Mesothelial cell of epicardium (in vitro differentiated cells): ENCODE data around the gene CRELD2. TPM values are rescaled to one million over a fixed set of nuclear protein-coding genes. Genes with fewer than 3 reads are reported as not detected.

Experiments
- DNase-seq, 2 experiments: peaks; one replicate each; pipeline ENCODE4 v3.0.0; 2021; ENCODE audit warnings: low spot score in 2 of 2; ENCODE audit not compliant: unreplicated experiment in 2 of 2
- H3K27ac Mint-ChIP-seq: 2 replicates; pipeline ENCODE4 v1.8.0; 2021; ENCODE audit warnings: mixed read lengths
- H3K27me3 Mint-ChIP-seq: 2 replicates; pipeline ENCODE4 v1.8.0; 2021; ENCODE audit warnings: low read depth, mixed read lengths
- H3K36me3 Mint-ChIP-seq: 2 replicates; pipeline ENCODE4 v1.8.0; 2021; ENCODE audit warnings: mixed read lengths
- H3K4me1 Mint-ChIP-seq: 2 replicates; pipeline ENCODE4 v1.8.0; 2021; ENCODE audit warnings: mixed read lengths
- H3K4me3 Mint-ChIP-seq: 2 replicates; pipeline ENCODE4 v1.8.0; 2021; ENCODE audit warnings: mild to moderate bottlenecking, moderate library complexity, mixed read lengths
- H3K9me3 Mint-ChIP-seq: 2 replicates; pipeline ENCODE4 v1.8.0; 2021; ENCODE audit warnings: mixed read lengths
- CTCF ChIP-seq: fragments of 200-600 bp; sonication (generic); IDR thresholded peaks from one replicate; pipeline ENCODE4 v1.5.0; 2021; ENCODE audit warnings: antibody characterized with exemption; ENCODE audit not compliant: unreplicated experiment
- total RNA-seq: library from RNA; stranded (reverse); gene quantifications from 3 replicates; pipeline ENCODE4 v1.2.1, GENCODE V29; 2021

CRELD2 gene
- total RNA-seq, 1 donor from 2014 or later, result 41.4 TPM

- Mint-ChIP-seq H3K4me1 (no peaks in the 10 kb centered on the region), H3K4me3 (no peak overlapping the region), H3K27me3 (no peaks in the 10 kb centered on the region), H3K27ac (no peak overlapping the region), H3K36me3 (peaks cover 51% of the 10 kb centered on the region), H3K9me3 (peaks cover 13% of the 10 kb centered on the region)
- TF ChIP-seq CTCF, result no peak
- DNase-seq, result no peak
These were observed 18.9 kb upstream of the CRELD2 start for GRCh38 chr22:49899530-49899929.

- no peak overlapping the region for H3K27ac Mint-ChIP-seq
- H3K27me3 Mint-ChIP-seq, result no peaks in the 10 kb centered on the region
- peaks cover 51% of the 10 kb centered on the region for H3K36me3 Mint-ChIP-seq
- no peak for DNase-seq
- TF ChIP-seq CTCF, result no peak
- no peak overlapping the region for H3K4me3 Mint-ChIP-seq
- H3K4me1 Mint-ChIP-seq, result no peaks in the 10 kb centered on the region
- H3K9me3 Mint-ChIP-seq, result peaks cover 10% of the 10 kb centered on the region
These were observed 17.8 kb upstream of the CRELD2 start for GRCh38 chr22:49900441-49901230.

GRCh38 chr22:49901457-49901856 lies 17.0 kb upstream of the CRELD2 start:
- Mint-ChIP-seq H3K9me3 (peaks cover 10% of the 10 kb centered on the region), H3K27ac (no peak overlapping the region), H3K4me1 (no peaks in the 10 kb centered on the region), H3K4me3 (no peak overlapping the region), H3K27me3 (no peaks in the 10 kb centered on the region), H3K36me3 (peaks cover 47% of the 10 kb centered on the region)
- TF ChIP-seq CTCF, result no peak
- DNase-seq, result no peak

GRCh38 chr22:49903322-49904039 lies 15.0 kb upstream of the CRELD2 start:
- peaks cover 50% of the 10 kb centered on the region for H3K36me3 Mint-ChIP-seq

GRCh38 chr22:49904040-49904369 lies 14.4 kb upstream of the CRELD2 start:
- no peak for DNase-seq
- Mint-ChIP-seq H3K4me1 (no peaks in the 10 kb centered on the region), H3K27ac (no peak overlapping the region), H3K27me3 (no peaks in the 10 kb centered on the region), H3K36me3 (peaks cover 46% of the 10 kb centered on the region), H3K4me3 (no peak overlapping the region), H3K9me3 (peaks cover 3% of the 10 kb centered on the region)
- TF ChIP-seq CTCF, result no peak

More at GRCh38 chr22:49903322-49904039, 15.0 kb upstream of the CRELD2 start:
- Mint-ChIP-seq H3K4me3 (no peak overlapping the region), H3K27me3 (no peaks in the 10 kb centered on the region), H3K4me1 (no peaks in the 10 kb centered on the region), H3K27ac (no peak overlapping the region), H3K9me3 (peaks cover 7% of the 10 kb centered on the region)
- no peak for DNase-seq
- TF ChIP-seq CTCF, result no peak
